HG03571 (cell line): ENCODE measurements around the gene DAAM1.

Source experiments
- ATAC-seq: cut with Tn5 transposase; IDR thresholded peaks from one replicate; pipeline ENCODE4 v1.9.1; 2021; ENCODE audit not compliant: unreplicated experiment

The DAAM1 gene

GRCh38 chr14:59358102-59358501 lies 169.6 kb downstream of the DAAM1 start:
- ATAC-seq, result no peak

DNA sequence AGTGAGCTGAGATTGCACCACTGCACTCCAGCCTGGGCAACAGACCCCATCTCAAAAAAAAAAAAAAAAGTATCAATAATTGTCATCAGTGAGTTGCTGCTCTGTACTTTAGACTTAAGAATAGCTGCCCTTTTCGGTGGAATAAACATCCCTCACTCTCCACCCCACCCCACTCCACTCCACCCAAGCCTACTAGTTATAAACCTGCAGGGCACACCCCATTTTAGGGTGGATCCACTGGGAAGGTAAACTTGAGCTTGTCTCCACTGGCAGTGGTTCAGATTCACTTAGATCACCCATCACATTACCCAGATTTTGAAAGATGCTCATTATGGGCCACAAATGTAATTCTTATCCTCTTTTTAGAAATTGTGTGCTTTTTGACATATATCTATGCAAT lies 170.3 kb downstream of the DAAM1 start:
- no peak for ATAC-seq

GRCh38 chr14:59359431-59360124 lies 171.1 kb downstream of the DAAM1 start:
- no peak for ATAC-seq

- no peak for ATAC-seq
Observed at GRCh38 chr14:59360233-59360632, 171.8 kb downstream of the DAAM1 start.

- no peak for ATAC-seq
Observed at GRCh38 chr14:59360923-59361794, 172.7 kb downstream of the DAAM1 start.

DNA sequence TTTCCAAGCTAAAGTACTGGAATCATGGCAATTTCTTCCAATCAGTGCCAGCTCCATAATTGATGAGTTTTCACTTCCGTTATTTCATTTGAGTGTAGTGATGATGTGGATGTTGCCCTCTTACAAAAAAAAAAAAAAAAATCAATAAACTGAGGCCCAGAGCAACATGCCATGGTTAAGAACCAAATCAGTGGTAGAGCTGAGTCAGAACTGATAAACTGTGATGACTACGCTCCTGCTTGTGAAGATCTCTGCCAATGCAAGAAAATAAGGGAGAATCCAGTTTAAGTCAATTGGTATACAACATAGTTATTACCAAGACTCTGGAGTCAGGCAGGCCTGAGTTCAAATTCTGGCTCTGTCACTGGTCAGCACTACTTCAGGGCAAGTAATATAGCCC lies 174.0 kb downstream of the DAAM1 start:
- ATAC-seq, result no peak

DNA sequence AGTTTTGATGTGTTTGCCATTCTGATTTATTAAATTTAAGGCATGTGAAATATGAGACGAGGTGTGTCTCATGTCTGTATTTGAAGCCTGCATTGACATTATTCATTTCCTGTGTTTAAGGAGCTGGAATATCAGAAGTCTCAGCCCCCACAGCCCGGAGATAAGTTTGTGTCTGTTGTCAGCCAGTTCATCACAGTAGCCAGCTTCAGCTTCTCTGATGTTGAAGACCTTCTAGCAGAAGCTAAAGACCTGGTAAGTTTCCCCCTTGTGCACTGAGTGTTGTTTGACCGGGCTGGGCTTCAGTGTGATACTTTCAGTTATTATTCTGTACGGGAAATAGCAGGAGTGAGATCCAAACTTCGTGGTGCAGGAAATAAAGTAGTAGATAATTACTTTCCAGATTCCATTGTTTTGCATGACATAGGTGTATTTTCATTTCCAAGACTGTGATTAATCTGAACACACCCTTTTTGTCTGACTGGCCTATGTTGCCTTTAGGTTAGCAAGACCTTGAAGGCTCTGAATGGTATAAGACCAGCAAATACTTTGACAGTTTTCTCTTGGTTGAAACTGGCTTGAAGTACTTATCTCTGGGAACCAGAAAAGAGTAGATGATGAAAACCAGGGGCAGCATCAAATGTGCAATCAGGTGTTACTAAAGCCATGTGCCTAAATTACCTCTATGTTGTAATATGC lies 175.2 kb downstream of the DAAM1 start:
- no peak for ATAC-seq

DNA sequence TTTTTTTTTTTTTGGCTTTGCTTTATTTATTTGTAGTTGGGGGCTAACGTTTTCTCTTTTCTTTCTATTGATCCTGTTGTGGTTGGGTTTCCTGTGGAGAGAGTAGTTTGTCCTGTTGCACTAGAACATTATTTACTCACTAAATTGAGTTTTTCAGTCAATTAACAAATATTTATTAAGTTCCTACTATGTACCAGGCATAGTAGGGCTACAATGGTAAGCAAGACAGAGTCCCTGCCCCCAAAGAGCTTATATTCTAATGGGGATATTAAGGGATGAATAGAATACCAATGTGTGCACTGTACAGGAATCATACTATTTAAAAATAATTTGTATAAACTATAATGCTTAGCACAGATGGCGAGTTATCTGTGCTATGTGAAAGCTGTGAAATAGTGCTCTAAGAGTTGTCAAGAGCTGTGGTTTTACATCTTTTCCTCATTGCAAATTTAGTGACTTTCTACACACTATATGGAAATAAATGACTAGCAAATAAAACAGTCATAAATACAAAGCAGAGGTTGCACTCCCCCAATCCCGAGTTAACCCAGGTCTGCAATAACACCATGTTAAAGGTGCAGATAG lies 181.8 kb downstream of the DAAM1 start:
- no peak for ATAC-seq

- ATAC-seq, result no peak
Observed at GRCh38 chr14:59371771-59372170, 183.3 kb downstream of the DAAM1 start.

DNA sequence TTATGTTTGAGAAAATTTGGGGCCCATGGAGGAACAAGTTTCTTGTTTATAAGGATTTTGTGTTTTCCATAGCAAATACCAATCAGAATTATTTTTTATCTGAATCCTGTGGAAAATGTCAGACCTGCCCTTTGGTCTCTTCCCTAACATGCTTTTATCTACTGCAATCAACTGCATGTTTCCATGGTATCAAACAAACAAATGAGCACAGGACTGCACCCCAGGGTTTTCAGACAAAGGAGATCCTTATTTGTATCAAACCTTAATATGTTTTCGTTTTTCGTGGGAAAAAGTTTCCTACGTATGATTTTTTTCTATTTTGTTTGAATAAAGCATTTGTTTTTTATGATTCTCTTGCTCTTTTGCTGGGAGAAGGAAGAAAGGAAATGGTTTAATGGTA lies 185.6 kb downstream of the DAAM1 start:
- ATAC-seq, result no peak

- ATAC-seq, result no peak
Observed at GRCh38 chr14:59376686-59377085, 188.2 kb downstream of the DAAM1 start.

DNA sequence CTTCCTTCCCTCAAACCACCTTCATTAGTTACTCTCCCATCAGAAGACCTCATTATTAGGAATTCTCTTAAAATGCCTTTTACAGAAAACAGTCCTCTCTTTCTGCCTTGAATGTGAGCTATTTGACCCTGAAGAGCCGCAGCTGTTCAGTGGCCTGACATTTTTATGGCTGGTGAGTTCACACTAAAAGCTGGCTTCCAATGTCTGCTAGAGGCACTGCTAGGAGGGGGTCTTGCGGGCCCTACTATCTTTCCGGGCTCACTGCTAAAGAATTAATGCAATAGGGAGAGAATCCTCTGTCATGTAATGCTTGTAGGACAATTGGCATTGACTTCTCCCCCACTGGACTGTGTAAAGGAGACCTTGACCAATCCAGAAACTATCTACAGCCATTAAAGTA lies 189.0 kb downstream of the DAAM1 start:
- no peak for ATAC-seq

DNA sequence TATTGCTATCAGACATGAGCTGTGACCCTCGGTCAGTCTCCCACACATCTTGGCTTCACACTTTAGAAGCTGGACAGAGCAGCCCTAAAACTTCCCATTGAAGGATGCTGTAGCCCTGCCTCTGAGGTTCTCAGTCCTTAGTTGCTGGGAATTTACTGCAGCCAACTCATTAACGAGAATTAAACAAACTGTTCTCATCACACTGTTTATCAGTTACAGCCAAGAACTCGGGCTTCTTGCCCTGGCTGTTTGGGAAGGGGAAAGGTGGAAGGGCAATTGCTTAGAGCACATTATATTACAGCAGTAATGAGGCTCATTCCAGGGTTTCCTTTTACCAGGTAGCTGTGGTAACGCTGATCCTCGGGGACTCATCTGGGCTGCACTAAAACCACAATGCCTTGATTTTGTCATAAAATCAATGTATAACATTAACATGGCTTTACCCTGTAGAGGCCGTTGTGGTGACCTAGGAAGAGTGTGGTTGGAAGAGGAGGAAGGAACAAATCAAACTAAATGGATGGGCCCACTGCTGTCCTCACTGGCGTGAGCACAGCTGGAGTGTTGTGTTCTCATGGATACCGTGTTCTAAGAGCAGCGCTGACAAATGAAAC lies 189.6 kb downstream of the DAAM1 start:
- ATAC-seq, result no peak

GRCh38 chr14:59389936-59390335 lies 201.5 kb downstream of the DAAM1 start:
- no peak for ATAC-seq

GRCh38 chr14:59391388-59391787 lies 202.9 kb downstream of the DAAM1 start:
- no peak for ATAC-seq

DNA sequence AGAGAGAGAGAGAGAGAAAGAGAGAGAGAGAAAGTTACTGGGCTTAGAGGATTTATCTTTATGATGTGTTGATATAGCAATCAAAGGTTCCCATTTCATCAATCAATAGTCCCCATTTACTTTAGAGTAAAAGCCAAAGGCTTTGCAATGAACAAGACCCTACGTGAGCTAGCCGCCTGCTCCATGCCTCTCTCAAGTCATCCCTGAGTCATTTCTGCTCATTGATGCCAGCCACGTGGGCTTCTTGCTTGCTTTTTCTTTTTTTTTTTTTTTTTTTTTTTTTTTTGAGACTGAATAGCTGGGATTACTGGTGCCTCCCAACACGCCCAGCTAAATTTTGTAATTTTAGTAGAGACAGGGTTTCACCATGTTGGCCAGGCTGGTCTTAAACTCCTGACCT lies 205.8 kb downstream of the DAAM1 start:
- no peak for ATAC-seq

DNA sequence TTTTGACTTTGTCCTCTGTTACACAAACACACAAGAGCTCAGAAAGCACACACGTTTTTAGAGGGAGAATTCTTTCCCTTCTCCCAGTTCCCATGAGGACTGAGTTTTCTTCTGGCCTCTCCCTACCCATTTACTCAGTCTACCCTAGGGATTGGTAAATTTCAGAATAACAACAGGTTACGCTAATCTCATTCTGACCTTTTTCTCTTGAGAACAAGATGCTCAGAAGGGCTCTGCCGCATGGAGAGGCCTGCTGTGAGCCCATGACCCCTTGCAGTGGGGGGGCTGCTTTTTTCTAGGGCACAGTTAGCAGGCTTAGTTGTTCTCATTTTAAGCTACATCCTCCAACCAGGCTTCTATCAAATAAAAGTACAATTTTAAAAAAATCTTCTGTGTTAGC lies 207.2 kb downstream of the DAAM1 start:
- no peak for ATAC-seq

DNA sequence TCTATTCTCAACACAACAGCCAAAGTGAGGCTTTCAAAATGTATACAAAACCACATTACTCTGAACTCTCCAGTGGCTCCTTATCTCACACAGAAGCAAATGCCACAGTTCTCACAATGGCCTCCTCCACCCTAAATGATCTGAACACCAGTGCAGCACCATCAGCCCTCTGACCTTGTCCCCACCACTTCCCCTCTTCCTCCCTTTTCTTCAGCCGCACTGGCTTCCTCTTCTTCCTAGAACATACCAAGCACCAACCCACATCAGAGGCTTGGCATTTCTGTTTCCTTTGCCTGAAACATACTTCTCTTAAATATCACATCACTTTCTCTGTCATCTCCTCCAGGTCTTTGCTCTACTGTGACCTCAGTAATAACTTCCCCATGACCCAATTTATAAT lies 210.4 kb downstream of the DAAM1 start:
- no peak for ATAC-seq

- no peak for ATAC-seq
Observed at GRCh38 chr14:59406454-59407245, 218.2 kb downstream of the DAAM1 start.
